H9 (cell line): ENCODE data around the gene URI1. TPM values are rescaled to one million over a fixed set of nuclear protein-coding genes. Genes with fewer than 3 reads are reported as not detected.

ENCODE experiments used
- DNase-seq: peaks from one replicate; pipeline ENCODE4 v3.0.0-alpha.2; 2017
- H2AFZ ChIP-seq: one replicate; pipeline ENCODE4 v1.6.1; 2013; ENCODE audit warnings: mild to moderate bottlenecking, low read length, control low read depth, moderate library complexity
- H2AK5ac ChIP-seq: 2 replicates; pipeline ENCODE4 v1.6.1; 2013; ENCODE audit warnings: low read length, control low read depth, mixed read lengths; ENCODE audit not compliant: insufficient read length
- H2BK120ac ChIP-seq: one replicate; pipeline ENCODE4 v1.6.1; 2013; ENCODE audit warnings: low read depth, mild to moderate bottlenecking, low read length, control low read depth, inconsistent platforms; ENCODE audit not compliant: poor library complexity, severe bottlenecking
- H2BK12ac ChIP-seq: 2 replicates; pipeline ENCODE4 v1.6.1; 2013; ENCODE audit warnings: low read length, control low read depth, mixed read lengths, low read depth; ENCODE audit not compliant: insufficient read length
- H2BK15ac ChIP-seq: 2 replicates; pipeline ENCODE4 v1.6.1; 2013; ENCODE audit warnings: low read depth, low read length, control low read depth
- H2BK20ac ChIP-seq: one replicate; pipeline ENCODE4 v1.6.1; 2013; ENCODE audit warnings: low read depth, mild to moderate bottlenecking, low read length, control low read depth, inconsistent platforms; ENCODE audit not compliant: poor library complexity, severe bottlenecking
- H2BK5ac ChIP-seq: 2 replicates; pipeline ENCODE4 v1.6.1; 2013; ENCODE audit warnings: low read length, control low read depth, mixed read lengths; ENCODE audit not compliant: insufficient read length
- H3K14ac ChIP-seq: 2 replicates; pipeline ENCODE4 v1.6.1; 2013; ENCODE audit warnings: low read length, control low read depth; ENCODE audit not compliant: insufficient read depth
- H3K18ac ChIP-seq: 2 replicates; pipeline ENCODE4 v1.6.1; 2013; ENCODE audit warnings: low read depth, mild to moderate bottlenecking, mixed read lengths, low read length, control low read depth; ENCODE audit not compliant: insufficient read length
- H3K23ac ChIP-seq: 2 replicates; pipeline ENCODE4 v1.6.1; 2013; ENCODE audit warnings: low read length, control low read depth, mixed read lengths, low read depth; ENCODE audit not compliant: insufficient read length
- H3K23me2 ChIP-seq: 2 replicates; pipeline ENCODE4 v1.6.1; 2013; ENCODE audit warnings: low read depth, mild to moderate bottlenecking, mixed read lengths, low read length, control low read depth; ENCODE audit not compliant: insufficient read length, poor library complexity, severe bottlenecking
- H3K27ac ChIP-seq: 2 replicates; pipeline ENCODE4 v1.5.1; 2013; ENCODE audit warnings: low read length, control low read depth, mixed read lengths, low read depth; ENCODE audit not compliant: insufficient read length
- H3K27me3 ChIP-seq: 2 replicates; pipeline ENCODE4 v1.6.1; 2013; ENCODE audit warnings: low read length, control low read depth, inconsistent platforms; ENCODE audit not compliant: insufficient read depth
- H3K4ac ChIP-seq: 2 replicates; pipeline ENCODE4 v1.6.1; 2013; ENCODE audit warnings: low read depth, mild to moderate bottlenecking, control low read depth, inconsistent platforms, low read length, moderate library complexity
- H3K4me1 ChIP-seq: 2 replicates; pipeline ENCODE4 v1.6.1; 2013; ENCODE audit warnings: low read length, control low read depth, inconsistent platforms; ENCODE audit not compliant: insufficient read depth
- H3K4me2 ChIP-seq: 2 replicates; pipeline ENCODE4 v1.6.1; 2013; ENCODE audit warnings: low read length, control low read depth, mixed read lengths; ENCODE audit not compliant: insufficient read length, insufficient read depth
- H3K56ac ChIP-seq: 2 replicates; pipeline ENCODE4 v1.6.1; 2013; ENCODE audit warnings: low read depth, mild to moderate bottlenecking, mixed read lengths, low read length, control low read depth; ENCODE audit not compliant: insufficient read length
- H3K79me1 ChIP-seq: 2 replicates; pipeline ENCODE4 v1.6.1; 2013; ENCODE audit warnings: low read depth, mild to moderate bottlenecking, moderate library complexity, low read length, control low read depth, inconsistent platforms; ENCODE audit not compliant: insufficient read depth, poor library complexity, severe bottlenecking
- H3K79me2 ChIP-seq: 2 replicates; pipeline ENCODE4 v1.6.1; 2013; ENCODE audit warnings: low read length, control low read depth, inconsistent platforms; ENCODE audit not compliant: insufficient read depth
- H3K9ac ChIP-seq: 2 replicates; pipeline ENCODE4 v1.6.1; 2013; ENCODE audit warnings: low read length, control low read depth, mixed read lengths; ENCODE audit not compliant: insufficient read length; ENCODE audit errors: extremely low read depth
- H3K9me3 ChIP-seq: one replicate; pipeline ENCODE4 v1.6.1; 2013; ENCODE audit warnings: low read depth, low read length, inconsistent platforms; ENCODE audit not compliant: control insufficient read depth
- H3T11ph ChIP-seq: one replicate; pipeline ENCODE4 v1.6.1; 2013; ENCODE audit warnings: mild to moderate bottlenecking, low read length, control low read depth, inconsistent platforms
- H4K20me1 ChIP-seq: one replicate; pipeline ENCODE4 v1.6.1; 2013; ENCODE audit not compliant: control insufficient read depth, insufficient read length, insufficient read depth
- H4K5ac ChIP-seq: 2 replicates; pipeline ENCODE4 v1.6.1; 2013; ENCODE audit warnings: low read depth, mild to moderate bottlenecking, mixed read lengths, low read length, control low read depth; ENCODE audit not compliant: insufficient read length
- H4K8ac ChIP-seq: replicated peaks from 2 replicates; pipeline ENCODE4 v1.6.1; 2013; ENCODE audit warnings: low read length, control low read depth, mixed read lengths, low read depth; ENCODE audit not compliant: insufficient read length
- H4K91ac ChIP-seq: 2 replicates; pipeline ENCODE4 v1.6.1; 2013; ENCODE audit warnings: low read depth, mild to moderate bottlenecking, moderate library complexity, mixed read lengths, low read length, control low read depth; ENCODE audit not compliant: insufficient read length
- H3K27ac Mint-ChIP-seq, 3 experiments: 2 replicates in 2 of 3; 3 replicates in 1 of 3; pipeline ENCODE4 v1.8.0; 2020 to 2021; ENCODE audit warnings: mixed read lengths in 3 of 3, mild to moderate bottlenecking in 1 of 3, moderate library complexity in 1 of 3
- H3K27me3 Mint-ChIP-seq: 2 replicates; pipeline ENCODE4 v1.8.0; 2021; ENCODE audit warnings: low read depth, mild to moderate bottlenecking, moderate library complexity, mixed read lengths
- H3K36me3 Mint-ChIP-seq, 3 experiments: 2 replicates in 2 of 3; 3 replicates in 1 of 3; pipeline ENCODE4 v1.8.0; 2020 to 2021; ENCODE audit warnings: low read depth in 3 of 3, mixed read lengths in 3 of 3; ENCODE audit not compliant: insufficient read depth in 1 of 3
- H3K4me1 Mint-ChIP-seq, 2 experiments: 2 replicates each; pipeline ENCODE4 v1.8.0; 2020; ENCODE audit warnings: mixed read lengths in 2 of 2
- H3K4me3 Mint-ChIP-seq, 2 experiments: 2 replicates in 1 of 2; 3 replicates in 1 of 2; pipeline ENCODE4 v1.8.0; 2020 to 2021; ENCODE audit warnings: mild to moderate bottlenecking in 2 of 2, mixed read lengths in 2 of 2, moderate library complexity in 1 of 2
- H3K9me3 Mint-ChIP-seq, 2 experiments: 2 replicates in 1 of 2; 3 replicates in 1 of 2; pipeline ENCODE4 v1.8.0; 2020; ENCODE audit warnings: mild to moderate bottlenecking in 2 of 2, mixed read lengths in 2 of 2, moderate library complexity in 1 of 2
- WGBS: extraction: QIAGEN DNeasy Blood & Tissue Kit; methylation state at CpG from one replicate; pipeline ENCODE4 v1.1.7; 2013; ENCODE audit warnings: missing lambda C conversion rate, low lambda C conversion rate, mixed read lengths; ENCODE audit not compliant: insufficient read length; ENCODE audit errors: extremely low coverage; 5-methylcytosine and 5-hydroxymethylcytosine counted together
- total RNA-seq: library from RNA; stranded (reverse); gene quantifications from 2 replicates; pipeline ENCODE4 v1.2.1, GENCODE V29; 2021
- TF ChIP-seq, protein P1 (sequence below): fragments of 200-600 bp; sonication (generic); conservative IDR thresholded peaks from 3 replicates; pipeline ENCODE4 v1.8.0; 2021; ENCODE audit warnings: antibody characterized with exemption, mild to moderate bottlenecking

URI1 gene
- total RNA-seq, 1 experiment from 2014 or later, result 54.3 TPM

DNA sequence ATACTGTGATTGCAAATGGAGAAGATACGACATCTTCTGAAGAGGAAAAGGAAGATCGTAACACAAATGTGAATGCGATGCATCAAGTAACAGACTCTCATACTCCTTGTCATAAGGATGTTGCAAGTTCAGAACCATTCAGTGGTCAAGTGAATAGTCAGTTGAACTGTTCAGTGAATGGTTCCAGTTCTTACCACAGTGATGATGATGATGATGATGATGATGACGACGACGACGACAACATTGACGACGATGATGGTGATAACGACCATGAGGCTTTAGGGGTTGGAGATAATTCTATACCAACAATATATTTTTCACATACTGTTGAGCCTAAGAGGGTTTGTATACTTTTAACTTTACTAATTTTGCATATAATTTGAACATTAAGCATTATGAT, 67.0 kb downstream of the URI1 start:
- H2BK12ac ChIP-seq, result no peak overlapping the region
- H3K4me3 Mint-ChIP-seq, result no peak overlapping the region
- no peak overlapping the region for H3K4me2 ChIP-seq
- no peaks in the 10 kb centered on the region for H4K20me1 ChIP-seq
- H2BK20ac ChIP-seq, result no peak overlapping the region
- H2AFZ ChIP-seq, result no peak overlapping the region
- H3K79me1 ChIP-seq, result peaks cover 3% of the 10 kb centered on the region
- no peaks in the 10 kb centered on the region for H3K9me3 Mint-ChIP-seq
- H2BK5ac ChIP-seq, result no peak overlapping the region
- H4K91ac ChIP-seq, result no peak overlapping the region
- no peak overlapping the region for H3T11ph ChIP-seq
- DNase-seq, result no peak
- H3K4me1 Mint-ChIP-seq, result peaks cover 13 to 17% of the 10 kb centered on the region in 2 experiments
- H3K56ac ChIP-seq, result no peak overlapping the region
- no peak overlapping the region for H2AK5ac ChIP-seq
- TF ChIP-seq, protein P1, sequence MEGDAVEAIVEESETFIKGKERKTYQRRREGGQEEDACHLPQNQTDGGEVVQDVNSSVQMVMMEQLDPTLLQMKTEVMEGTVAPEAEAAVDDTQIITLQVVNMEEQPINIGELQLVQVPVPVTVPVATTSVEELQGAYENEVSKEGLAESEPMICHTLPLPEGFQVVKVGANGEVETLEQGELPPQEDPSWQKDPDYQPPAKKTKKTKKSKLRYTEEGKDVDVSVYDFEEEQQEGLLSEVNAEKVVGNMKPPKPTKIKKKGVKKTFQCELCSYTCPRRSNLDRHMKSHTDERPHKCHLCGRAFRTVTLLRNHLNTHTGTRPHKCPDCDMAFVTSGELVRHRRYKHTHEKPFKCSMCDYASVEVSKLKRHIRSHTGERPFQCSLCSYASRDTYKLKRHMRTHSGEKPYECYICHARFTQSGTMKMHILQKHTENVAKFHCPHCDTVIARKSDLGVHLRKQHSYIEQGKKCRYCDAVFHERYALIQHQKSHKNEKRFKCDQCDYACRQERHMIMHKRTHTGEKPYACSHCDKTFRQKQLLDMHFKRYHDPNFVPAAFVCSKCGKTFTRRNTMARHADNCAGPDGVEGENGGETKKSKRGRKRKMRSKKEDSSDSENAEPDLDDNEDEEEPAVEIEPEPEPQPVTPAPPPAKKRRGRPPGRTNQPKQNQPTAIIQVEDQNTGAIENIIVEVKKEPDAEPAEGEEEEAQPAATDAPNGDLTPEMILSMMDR, result no peak
- no peak overlapping the region for H4K8ac ChIP-seq
- no peak overlapping the region for H3K18ac ChIP-seq
- H3K9ac ChIP-seq, result no peak overlapping the region
- no peaks in the 10 kb centered on the region for H3K27me3 ChIP-seq
- peaks cover 10 to 28% (median 25%) of the 10 kb centered on the region in 3 experiments; a peak in 6 of 7 replicates for H3K36me3 Mint-ChIP-seq
- no peak overlapping the region for H3K27ac Mint-ChIP-seq
- no peak overlapping the region for H3K4ac ChIP-seq
- no peaks in the 10 kb centered on the region for H3K23me2 ChIP-seq
- H4K5ac ChIP-seq, result peak overlapping the region; percentile 90
- H2BK120ac ChIP-seq, result no peak overlapping the region
- H3K27ac ChIP-seq, result no peak overlapping the region
- H3K27me3 Mint-ChIP-seq, result no peaks in the 10 kb centered on the region
- no CpG with 5 or more reads among the region's 10 CpGs for WGBS
- H3K14ac ChIP-seq, result no peak overlapping the region
- H3K79me2 ChIP-seq, result no peaks in the 10 kb centered on the region
- no peak overlapping the region for H2BK15ac ChIP-seq
- no peak overlapping the region for H3K23ac ChIP-seq
- H3K9me3 ChIP-seq, result no peaks in the 10 kb centered on the region
- H3K4me1 ChIP-seq, result no peaks in the 10 kb centered on the region
